HepG2 (cell line): Measurements from ENCODE around the gene BMP8A. TPM values are rescaled to one million over a fixed set of nuclear protein-coding genes. Genes with fewer than 3 reads are reported as not detected.

Experiments
- CBX5 ChIP-seq: sonication (generic); formaldehyde crosslinking; IDR thresholded peaks from 2 replicates; pipeline ENCODE4 v1.4.0; 2020; ENCODE audit warnings: missing genetic modification reagents, borderline replicate concordance
- ESRRA ChIP-seq: sonication (generic); formaldehyde crosslinking; IDR thresholded peaks from 2 replicates; pipeline ENCODE4 v1.5.1; 2020; ENCODE audit warnings: mild to moderate bottlenecking, low read depth, missing genetic modification reagents
- HNRNPK ChIP-seq: fragments of 200-400 bp; formaldehyde crosslinking; IDR thresholded peaks from 2 replicates; pipeline ENCODE4 v1.6.1; 2018; ENCODE audit warnings: low read length, low read depth, moderate library complexity, mild to moderate bottlenecking; ENCODE audit not compliant: poor library complexity, severe bottlenecking
- MEIS2 ChIP-seq: sonication (generic); formaldehyde crosslinking; IDR thresholded peaks from 2 replicates; pipeline ENCODE4 v1.9.0; 2021; ENCODE audit warnings: mild to moderate bottlenecking, missing genetic modification reagents
- MLLT10 ChIP-seq: sonication (generic); formaldehyde crosslinking; IDR thresholded peaks from 2 replicates; pipeline ENCODE4 v1.4.0; 2020; ENCODE audit warnings: missing genetic modification reagents
- MYC ChIP-seq: sonication (generic); formaldehyde crosslinking; IDR thresholded peaks from 2 replicates; pipeline ENCODE4 v1.9.0; 2021; ENCODE audit warnings: missing genetic modification reagents, borderline replicate concordance
- PHF5A ChIP-seq: IDR thresholded peaks from one replicate; pipeline ENCODE4 v1.6.1; 2018; ENCODE audit warnings: low read depth, missing genetic modification reagents; ENCODE audit not compliant: unreplicated experiment
- SALL2 ChIP-seq: sonication (generic); formaldehyde crosslinking; IDR thresholded peaks from 2 replicates; pipeline ENCODE4 v1.8.1; 2023; ENCODE audit warnings: mild to moderate bottlenecking, missing genetic modification reagents, inconsistent platforms
- XRCC5 ChIP-seq: fragments of 200-400 bp; formaldehyde crosslinking; optimal IDR thresholded peaks from 2 replicates; pipeline ENCODE3; 2017; ENCODE audit warnings: mild to moderate bottlenecking, low read length
- ZNF33A ChIP-seq: sonication (generic); formaldehyde crosslinking; IDR thresholded peaks from 2 replicates; pipeline ENCODE4 v1.5.1; 2020; ENCODE audit warnings: missing genetic modification reagents, mild to moderate bottlenecking, moderate library complexity, borderline replicate concordance
- ZNF614 ChIP-seq: IDR thresholded peaks from 2 replicates; pipeline ENCODE4 v1.6.1; 2018; ENCODE audit warnings: missing biosample characterization, missing genetic modification reagents, inconsistent platforms, borderline replicate concordance
- ZNF792 ChIP-seq: IDR thresholded peaks from 2 replicates; pipeline ENCODE4 v1.6.1; 2016
- polyA plus RNA-seq, 8 experiments: library from polyadenylated mRNA; depleted of rRNA in 3 of 8; stranded (reverse) in 7 of 8; unstranded in 1 of 8; fragments of >200 nt; fragmentation: Illumina TruSeq in 4 of 8; extraction: Trizol in 4 of 8; gene quantifications; 2 replicates each; pipeline versions ENCODE4 v1.2.1 to v1.2.3, GENCODE V29; 2011 to 2016; ENCODE audit warnings: low read depth in 4 of 8, missing spikeins in 1 of 8, mixed read lengths in 1 of 8; ENCODE audit not compliant: insufficient read depth in 1 of 8
- total RNA-seq, 5 experiments: library from RNA; depleted of rRNA; stranded (reverse); fragments of >200 nt; fragmentation: Illumina TruSeq; extraction: Trizol; gene quantifications; 2 replicates each; pipeline ENCODE4 v1.2.3, GENCODE V29; 2016; ENCODE audit warnings: low read depth in 1 of 5
- TF ChIP-seq, protein P1 (sequence below): sonication (generic); formaldehyde crosslinking; IDR thresholded peaks from 2 replicates; pipeline ENCODE4 v1.4.0; 2020; ENCODE audit warnings: mild to moderate bottlenecking, missing genetic modification reagents
- TF ChIP-seq, protein P2 (sequence below): sonication (generic); formaldehyde crosslinking; IDR thresholded peaks from 2 replicates; pipeline ENCODE4 v1.4.0; 2020; ENCODE audit warnings: missing genetic modification reagents, borderline replicate concordance
- TF ChIP-seq, protein P3 (sequence below): IDR thresholded peaks from 2 replicates; pipeline ENCODE4 v1.6.1; 2016; ENCODE audit warnings: mild to moderate bottlenecking
- TF ChIP-seq, protein P4 (sequence below): sonication (generic); formaldehyde crosslinking; IDR thresholded peaks from 2 replicates; pipeline ENCODE4 v1.4.0; 2020; ENCODE audit warnings: mild to moderate bottlenecking, missing genetic modification reagents, borderline replicate concordance
- TF ChIP-seq, protein P5 (sequence below): sonication (generic); formaldehyde crosslinking; IDR thresholded peaks from 2 replicates; pipeline ENCODE4 v1.4.0; 2020; ENCODE audit warnings: missing genetic modification reagents

BMP8A gene
- total and polyA plus RNA-seq, 2 of the 13 experiments (the other 11 are each of a cell fraction or from before 2014, with no cell fraction given) = 0.05 TPM; not detected in 1

DNA sequence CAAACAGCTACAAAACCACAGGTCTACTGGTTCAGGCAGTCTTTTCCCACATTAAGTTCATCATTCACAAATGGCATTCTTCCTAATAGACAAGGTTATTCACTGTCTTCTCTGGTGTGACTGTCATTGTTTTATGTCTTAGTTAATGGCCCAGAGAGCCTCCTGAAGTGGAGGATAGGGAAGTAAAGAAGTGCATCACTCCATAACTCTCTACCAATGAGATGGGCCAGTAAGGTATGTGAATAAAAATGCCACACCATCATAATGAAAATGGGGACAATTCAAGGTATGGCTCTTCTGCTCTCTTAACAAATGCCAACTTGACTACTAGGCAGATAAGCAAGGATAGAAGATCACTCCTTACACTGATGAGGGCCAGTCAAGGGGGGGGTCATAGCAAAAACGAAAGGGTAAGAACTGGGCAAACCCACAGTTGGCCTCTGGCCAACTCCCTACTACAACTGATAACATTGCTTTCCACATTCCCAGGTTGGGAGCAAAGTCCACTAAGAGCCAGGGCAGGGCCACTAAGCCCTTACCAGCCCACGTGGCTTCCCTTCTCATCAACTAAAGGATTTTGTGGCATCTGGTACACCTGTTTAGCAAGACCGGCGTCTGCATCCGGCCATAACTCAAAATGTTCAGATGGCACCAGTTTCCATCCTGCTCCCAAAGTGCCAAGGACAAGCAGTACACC is 75.2 kb downstream of the BMP8A start (continued):
- TF ChIP-seq, protein P1, sequence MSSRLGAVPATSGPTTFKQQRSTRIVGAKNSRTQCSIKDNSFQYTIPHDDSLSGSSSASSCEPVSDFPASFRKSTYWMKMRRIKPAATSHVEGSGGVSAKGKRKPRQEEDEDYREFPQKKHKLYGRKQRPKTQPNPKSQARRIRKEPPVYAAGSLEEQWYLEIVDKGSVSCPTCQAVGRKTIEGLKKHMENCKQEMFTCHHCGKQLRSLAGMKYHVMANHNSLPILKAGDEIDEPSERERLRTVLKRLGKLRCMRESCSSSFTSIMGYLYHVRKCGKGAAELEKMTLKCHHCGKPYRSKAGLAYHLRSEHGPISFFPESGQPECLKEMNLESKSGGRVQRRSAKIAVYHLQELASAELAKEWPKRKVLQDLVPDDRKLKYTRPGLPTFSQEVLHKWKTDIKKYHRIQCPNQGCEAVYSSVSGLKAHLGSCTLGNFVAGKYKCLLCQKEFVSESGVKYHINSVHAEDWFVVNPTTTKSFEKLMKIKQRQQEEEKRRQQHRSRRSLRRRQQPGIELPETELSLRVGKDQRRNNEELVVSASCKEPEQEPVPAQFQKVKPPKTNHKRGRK = no peak
- TF ChIP-seq ZNF792 (CRISPR knock-in tag) = no peak; the same call in 1 of the 2 replicates
- TF ChIP-seq, protein P2, sequence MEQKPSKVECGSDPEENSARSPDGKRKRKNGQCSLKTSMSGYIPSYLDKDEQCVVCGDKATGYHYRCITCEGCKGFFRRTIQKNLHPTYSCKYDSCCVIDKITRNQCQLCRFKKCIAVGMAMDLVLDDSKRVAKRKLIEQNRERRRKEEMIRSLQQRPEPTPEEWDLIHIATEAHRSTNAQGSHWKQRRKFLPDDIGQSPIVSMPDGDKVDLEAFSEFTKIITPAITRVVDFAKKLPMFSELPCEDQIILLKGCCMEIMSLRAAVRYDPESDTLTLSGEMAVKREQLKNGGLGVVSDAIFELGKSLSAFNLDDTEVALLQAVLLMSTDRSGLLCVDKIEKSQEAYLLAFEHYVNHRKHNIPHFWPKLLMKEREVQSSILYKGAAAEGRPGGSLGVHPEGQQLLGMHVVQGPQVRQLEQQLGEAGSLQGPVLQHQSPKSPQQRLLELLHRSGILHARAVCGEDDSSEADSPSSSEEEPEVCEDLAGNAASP = 0 out of 2 replicates have a peak, but pooled peaks have one; percentile 23
- TF ChIP-seq ZNF33A (CRISPR knock-in tag) = no peak
- TF ChIP-seq, protein P3, sequence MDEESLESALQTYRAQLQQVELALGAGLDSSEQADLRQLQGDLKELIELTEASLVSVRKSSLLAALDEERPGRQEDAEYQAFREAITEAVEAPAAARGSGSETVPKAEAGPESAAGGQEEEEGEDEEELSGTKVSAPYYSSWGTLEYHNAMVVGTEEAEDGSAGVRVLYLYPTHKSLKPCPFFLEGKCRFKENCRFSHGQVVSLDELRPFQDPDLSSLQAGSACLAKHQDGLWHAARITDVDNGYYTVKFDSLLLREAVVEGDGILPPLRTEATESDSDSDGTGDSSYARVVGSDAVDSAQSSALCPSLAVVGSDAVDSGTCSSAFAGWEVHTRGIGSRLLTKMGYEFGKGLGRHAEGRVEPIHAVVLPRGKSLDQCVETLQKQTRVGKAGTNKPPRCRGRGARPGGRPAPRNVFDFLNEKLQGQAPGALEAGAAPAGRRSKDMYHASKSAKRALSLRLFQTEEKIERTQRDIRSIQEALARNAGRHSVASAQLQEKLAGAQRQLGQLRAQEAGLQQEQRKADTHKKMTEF = peak; percentile 59
- TF ChIP-seq PHF5A (CRISPR knock-in tag) = peak; percentile 68
- peak; percentile 26; the same call in 1 of the 2 replicates for TF ChIP-seq ESRRA
- TF ChIP-seq, protein P4, sequence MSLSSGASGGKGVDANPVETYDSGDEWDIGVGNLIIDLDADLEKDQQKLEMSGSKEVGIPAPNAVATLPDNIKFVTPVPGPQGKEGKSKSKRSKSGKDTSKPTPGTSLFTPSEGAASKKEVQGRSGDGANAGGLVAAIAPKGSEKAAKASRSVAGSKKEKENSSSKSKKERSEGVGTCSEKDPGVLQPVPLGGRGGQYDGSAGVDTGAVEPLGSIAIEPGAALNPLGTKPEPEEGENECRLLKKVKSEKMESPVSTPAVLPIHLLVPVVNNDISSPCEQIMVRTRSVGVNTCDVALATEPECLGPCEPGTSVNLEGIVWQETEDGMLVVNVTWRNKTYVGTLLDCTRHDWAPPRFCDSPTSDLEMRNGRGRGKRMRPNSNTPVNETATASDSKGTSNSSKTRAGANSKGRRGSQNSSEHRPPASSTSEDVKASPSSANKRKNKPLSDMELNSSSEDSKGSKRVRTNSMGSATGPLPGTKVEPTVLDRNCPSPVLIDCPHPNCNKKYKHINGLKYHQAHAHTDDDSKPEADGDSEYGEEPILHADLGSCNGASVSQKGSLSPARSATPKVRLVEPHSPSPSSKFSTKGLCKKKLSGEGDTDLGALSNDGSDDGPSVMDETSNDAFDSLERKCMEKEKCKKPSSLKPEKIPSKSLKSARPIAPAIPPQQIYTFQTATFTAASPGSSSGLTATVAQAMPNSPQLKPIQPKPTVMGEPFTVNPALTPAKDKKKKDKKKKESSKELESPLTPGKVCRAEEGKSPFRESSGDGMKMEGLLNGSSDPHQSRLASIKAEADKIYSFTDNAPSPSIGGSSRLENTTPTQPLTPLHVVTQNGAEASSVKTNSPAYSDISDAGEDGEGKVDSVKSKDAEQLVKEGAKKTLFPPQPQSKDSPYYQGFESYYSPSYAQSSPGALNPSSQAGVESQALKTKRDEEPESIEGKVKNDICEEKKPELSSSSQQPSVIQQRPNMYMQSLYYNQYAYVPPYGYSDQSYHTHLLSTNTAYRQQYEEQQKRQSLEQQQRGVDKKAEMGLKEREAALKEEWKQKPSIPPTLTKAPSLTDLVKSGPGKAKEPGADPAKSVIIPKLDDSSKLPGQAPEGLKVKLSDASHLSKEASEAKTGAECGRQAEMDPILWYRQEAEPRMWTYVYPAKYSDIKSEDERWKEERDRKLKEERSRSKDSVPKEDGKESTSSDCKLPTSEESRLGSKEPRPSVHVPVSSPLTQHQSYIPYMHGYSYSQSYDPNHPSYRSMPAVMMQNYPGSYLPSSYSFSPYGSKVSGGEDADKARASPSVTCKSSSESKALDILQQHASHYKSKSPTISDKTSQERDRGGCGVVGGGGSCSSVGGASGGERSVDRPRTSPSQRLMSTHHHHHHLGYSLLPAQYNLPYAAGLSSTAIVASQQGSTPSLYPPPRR (CRISPR knock-in tag) = 0 out of 2 replicates have a peak, but pooled peaks have one; percentile 20
- TF ChIP-seq HNRNPK = no peak
- no peak for TF ChIP-seq XRCC5
- TF ChIP-seq CBX5 = peak; percentile 47; the same call in 1 of the 2 replicates
- TF ChIP-seq SALL2 (CRISPR knock-in tag) = peak; percentile 60; the same call in 1 of the 2 replicates
- peak; percentile 45; the same call in 1 of the 2 replicates for TF ChIP-seq ZNF614 (CRISPR knock-in tag)
- 0 out of 2 replicates have a peak, but pooled peaks have one; percentile 27 for TF ChIP-seq MEIS2 (CRISPR knock-in tag)
- TF ChIP-seq MLLT10 (CRISPR knock-in tag) = no peak
- TF ChIP-seq MYC (CRISPR knock-in tag) = peak; percentile 81
- TF ChIP-seq, protein P5, sequence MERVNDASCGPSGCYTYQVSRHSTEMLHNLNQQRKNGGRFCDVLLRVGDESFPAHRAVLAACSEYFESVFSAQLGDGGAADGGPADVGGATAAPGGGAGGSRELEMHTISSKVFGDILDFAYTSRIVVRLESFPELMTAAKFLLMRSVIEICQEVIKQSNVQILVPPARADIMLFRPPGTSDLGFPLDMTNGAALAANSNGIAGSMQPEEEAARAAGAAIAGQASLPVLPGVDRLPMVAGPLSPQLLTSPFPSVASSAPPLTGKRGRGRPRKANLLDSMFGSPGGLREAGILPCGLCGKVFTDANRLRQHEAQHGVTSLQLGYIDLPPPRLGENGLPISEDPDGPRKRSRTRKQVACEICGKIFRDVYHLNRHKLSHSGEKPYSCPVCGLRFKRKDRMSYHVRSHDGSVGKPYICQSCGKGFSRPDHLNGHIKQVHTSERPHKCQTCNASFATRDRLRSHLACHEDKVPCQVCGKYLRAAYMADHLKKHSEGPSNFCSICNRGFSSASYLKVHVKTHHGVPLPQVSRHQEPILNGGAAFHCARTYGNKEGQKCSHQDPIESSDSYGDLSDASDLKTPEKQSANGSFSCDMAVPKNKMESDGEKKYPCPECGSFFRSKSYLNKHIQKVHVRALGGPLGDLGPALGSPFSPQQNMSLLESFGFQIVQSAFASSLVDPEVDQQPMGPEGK (CRISPR knock-in tag) = peak; percentile 90
